Caco-2 (cell line): Measurements from ENCODE around the gene NFKB2. TPM values are rescaled to one million over a fixed set of nuclear protein-coding genes. Genes with fewer than 3 reads are reported as not detected.

ENCODE experiments used
- BruUV-seq: library from RNA; stranded (reverse); fragments of 400-500 nt; replicated peaks from 2 replicates; lab custom pipeline; 2021; lab: Mats Ljungman, UMichigan
- CTCF ChIA-PET: fragments of 300-600 bp; sonication (Branson Sonifier 250); formaldehyde crosslinking; loops from one replicate; lab custom pipeline; 2022; ENCODE audit warnings: antibody characterized with exemption; lab: Charles Lee
- POLR2A ChIA-PET: fragments of 300-600 bp; sonication (Branson Sonifier 250); formaldehyde crosslinking; loops from one replicate; lab custom pipeline; 2022; ENCODE audit warnings: antibody characterized with exemption; lab: Charles Lee
- DNase-seq, 2 experiments: peaks; one replicate each; pipeline versions ENCODE4 v3.0.0 to v3.0.0-alpha.2; 2020 to 2022
- H3K27me3 ChIP-seq: replicated peaks from 2 replicates; pipeline ENCODE4 v1.6.0; 2011; ENCODE audit warnings: low read length; ENCODE audit not compliant: control insufficient read depth, insufficient read depth
- H3K36me3 ChIP-seq: 2 replicates; pipeline ENCODE4 v1.5.1; 2011; ENCODE audit warnings: low read length; ENCODE audit not compliant: control insufficient read depth, insufficient read depth
- H3K4me1 ChIP-seq: fragments of 250-450 bp; sonication (Bioruptor Pico); 2 replicates; pipeline ENCODE4 v1.5.1; 2020; ENCODE audit warnings: mild to moderate bottlenecking
- H3K4me3 ChIP-seq: 2 replicates; pipeline ENCODE4 v1.5.1; 2011; ENCODE audit warnings: low read depth, mild to moderate bottlenecking, control low read depth, low read length
- H3K9me3 ChIP-seq: fragments of 250-450 bp; sonication (Bioruptor Pico); 2 replicates; pipeline ENCODE4 v1.5.1; 2020; ENCODE audit warnings: mild to moderate bottlenecking, moderate library complexity
- H3K27ac Mint-ChIP-seq: one replicate; pipeline ENCODE4 v1.8.0; 2022; ENCODE audit warnings: mixed read lengths; ENCODE audit not compliant: unreplicated experiment
- H3K27me3 Mint-ChIP-seq: one replicate; pipeline ENCODE4 v1.8.0; 2022; ENCODE audit warnings: mixed read lengths; ENCODE audit not compliant: insufficient read depth, unreplicated experiment
- H3K36me3 Mint-ChIP-seq: one replicate; pipeline ENCODE4 v1.8.0; 2022; ENCODE audit warnings: mild to moderate bottlenecking, mixed read lengths; ENCODE audit not compliant: insufficient read depth, unreplicated experiment
- H3K4me1 Mint-ChIP-seq: one replicate; pipeline ENCODE4 v1.8.0; 2022; ENCODE audit warnings: low read depth, mixed read lengths; ENCODE audit not compliant: unreplicated experiment
- H3K4me3 Mint-ChIP-seq: one replicate; pipeline ENCODE4 v1.8.0; 2022; ENCODE audit warnings: mild to moderate bottlenecking, moderate library complexity, mixed read lengths; ENCODE audit not compliant: unreplicated experiment
- H3K9me3 Mint-ChIP-seq: one replicate; pipeline ENCODE4 v1.8.0; 2022; ENCODE audit warnings: mixed read lengths; ENCODE audit not compliant: unreplicated experiment
- CTCF ChIP-seq, 2 experiments: fragments of 200-600 bp in 1 of 2; IDR thresholded peaks; 1 replicate in 1 of 2; 2 replicates in 1 of 2; pipeline versions ENCODE4 v1.5.1 to v1.8.0; 2011 to 2022; ENCODE audit warnings: antibody characterized with exemption in 1 of 2, control low read depth in 1 of 2, inconsistent platforms in 1 of 2, low read depth in 1 of 2, low read length in 1 of 2, mild to moderate bottlenecking in 1 of 2, moderate library complexity in 1 of 2; ENCODE audit not compliant: insufficient read depth in 1 of 2, severe bottlenecking in 1 of 2, unreplicated experiment in 1 of 2
- intact Hi-C: fragments of 100-400 bp; cut with micrococcal nuclease; formaldehyde crosslinking; loops from one replicate; pipeline ENCODE4 v1.10.0; 2022; ENCODE audit not compliant: unreplicated experiment
- total RNA-seq: library from RNA; stranded (reverse); gene quantifications from 2 replicates; pipeline ENCODE4 v1.2.3, GENCODE V29; 2022

The NFKB2 gene
- total RNA-seq, 1 experiment from 2014 or later, result 36.5 TPM

DNA sequence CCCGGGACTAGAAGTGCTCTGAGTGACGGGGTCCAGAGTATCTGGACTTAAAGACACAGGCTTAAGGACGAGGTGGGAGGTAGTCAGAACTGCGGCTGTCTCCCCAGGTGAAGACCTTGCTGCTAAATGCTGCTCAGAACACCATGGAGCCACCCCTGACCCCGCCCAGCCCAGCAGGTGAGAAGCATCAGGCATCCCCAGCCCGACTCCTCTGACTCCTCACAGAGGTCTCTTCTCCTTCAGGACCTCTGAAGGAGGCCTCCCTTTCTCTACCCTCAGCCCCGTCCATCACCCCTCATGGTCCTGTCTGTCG, 5.8 kb downstream of the NFKB2 start:
- Mint-ChIP-seq H3K36me3 (peaks cover 29% of the 10 kb centered on the region), H3K4me1 (peaks cover 24% of the 10 kb centered on the region), H3K4me3 (peak overlapping the region; percentile 22), H3K27ac (peak overlapping the region; percentile 80), H3K27me3 (no peaks in the 10 kb centered on the region), H3K9me3 (no peaks in the 10 kb centered on the region)
- Histone ChIP-seq H3K9me3 (no peaks in the 10 kb centered on the region), H3K4me3 (no peak overlapping the region), H3K4me1 (peaks cover 30% of the 10 kb centered on the region), H3K27me3 (no peaks in the 10 kb centered on the region), H3K36me3 (no peaks in the 10 kb centered on the region)
- TF ChIP-seq CTCF (IDR thresholded peaks at IDR 0.05; ENCODE audit: insufficient read depth in 1 of 2, low read depth in 1 of 2, low read length in 1 of 2, severe bottlenecking in 1 of 2, unreplicated experiment in 1 of 2), result no peak
- BruUV-seq, result no TSS peak
- ChIA-PET POLR2A (no interaction called here), CTCF (interaction anchor here (0.8 kb wide), 1 partner anchor 19 kb away, joined by 4 read pairs; the partner anchor contains the start of gene FBXL15)
- no peak for DNase-seq
- intact Hi-C loops, result no loop called here

DNA sequence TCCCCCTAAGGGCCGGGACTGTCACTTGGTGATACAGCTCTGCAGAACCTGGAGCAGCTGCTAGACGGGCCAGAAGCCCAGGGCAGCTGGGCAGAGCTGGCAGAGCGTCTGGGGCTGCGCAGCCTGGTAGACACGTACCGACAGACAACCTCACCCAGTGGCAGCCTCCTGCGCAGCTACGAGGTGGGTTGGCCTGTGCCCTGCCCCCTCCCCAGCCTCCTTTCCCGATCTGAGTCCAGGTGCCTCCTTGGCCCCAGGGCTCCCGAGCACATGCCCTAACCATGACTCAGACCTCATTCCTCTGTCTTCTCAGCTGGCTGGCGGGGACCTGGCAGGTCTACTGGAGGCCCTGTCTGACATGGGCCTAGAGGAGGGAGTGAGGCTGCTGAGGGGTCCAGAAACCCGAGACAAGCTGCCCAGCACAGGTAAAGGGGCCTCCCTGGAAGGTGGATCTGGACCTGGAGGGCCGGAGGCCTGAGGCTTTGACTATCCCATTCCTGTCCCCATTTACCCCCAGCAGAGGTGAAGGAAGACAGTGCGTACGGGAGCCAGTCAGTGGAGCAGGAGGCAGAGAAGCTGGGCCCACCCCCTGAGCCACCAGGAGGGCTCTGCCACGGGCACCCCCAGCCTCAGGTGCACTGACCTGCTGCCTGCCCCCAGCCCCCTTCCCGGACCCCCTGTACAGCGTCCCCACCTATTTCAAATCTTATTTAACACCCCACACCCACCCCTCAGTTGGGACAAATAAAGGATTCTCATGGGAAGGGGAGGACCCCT, 6.4 kb downstream of the NFKB2 start:
- intact Hi-C loops, result loop anchor here (2.0 kb wide), 1 partner anchor 233 kb away; no protein-coding TSS in a partner anchor
- peak; percentile 84 to 89 for DNase-seq
- no TSS peak for BruUV-seq

More for the DNA sequence above, 6.4 kb downstream of the NFKB2 start:
- ChIA-PET POLR2A (interaction anchor here (0.8 kb wide), 1 partner anchor 23 kb away, joined by 7 read pairs; no protein-coding TSS in a partner anchor), CTCF (interaction anchor here (0.6 to 0.8 kb wide), 3 partner anchors 18 to 233 kb away, joined by 4 to 5 read pairs (median 4); partner anchors contain the start of genes FBXL15 and PITX3)
- H3K9me3 ChIP-seq, result no peaks in the 10 kb centered on the region
- H3K36me3 ChIP-seq, result no peaks in the 10 kb centered on the region
- no peaks in the 10 kb centered on the region for H3K27me3 Mint-ChIP-seq
- H3K27me3 ChIP-seq, result no peaks in the 10 kb centered on the region
- no peaks in the 10 kb centered on the region for H3K9me3 Mint-ChIP-seq
- H3K4me1 Mint-ChIP-seq, result peaks cover 24% of the 10 kb centered on the region
- peaks cover 29% of the 10 kb centered on the region for H3K36me3 Mint-ChIP-seq
- TF ChIP-seq CTCF (IDR thresholded peaks at IDR 0.05; ENCODE audit: insufficient read depth in 1 of 2, low read depth in 1 of 2, low read length in 1 of 2, severe bottlenecking in 1 of 2, unreplicated experiment in 1 of 2), result no peak
- H3K27ac Mint-ChIP-seq, result peak overlapping the region; percentile 80
- no peak overlapping the region for H3K4me3 ChIP-seq
- H3K4me1 ChIP-seq, result peaks cover 26% of the 10 kb centered on the region
- H3K4me3 Mint-ChIP-seq, result peak overlapping the region; percentile 22
